NCI-H1417 treated with DMSO at 0.1 percent for 48 hours (cell line): Measurements from ENCODE around the gene LRRC59.

Experiments
- DNase-seq: peaks from one replicate; lab custom pipeline; 2025; lab: John Stamatoyannopoulos, UW

LRRC59 gene

DNA sequence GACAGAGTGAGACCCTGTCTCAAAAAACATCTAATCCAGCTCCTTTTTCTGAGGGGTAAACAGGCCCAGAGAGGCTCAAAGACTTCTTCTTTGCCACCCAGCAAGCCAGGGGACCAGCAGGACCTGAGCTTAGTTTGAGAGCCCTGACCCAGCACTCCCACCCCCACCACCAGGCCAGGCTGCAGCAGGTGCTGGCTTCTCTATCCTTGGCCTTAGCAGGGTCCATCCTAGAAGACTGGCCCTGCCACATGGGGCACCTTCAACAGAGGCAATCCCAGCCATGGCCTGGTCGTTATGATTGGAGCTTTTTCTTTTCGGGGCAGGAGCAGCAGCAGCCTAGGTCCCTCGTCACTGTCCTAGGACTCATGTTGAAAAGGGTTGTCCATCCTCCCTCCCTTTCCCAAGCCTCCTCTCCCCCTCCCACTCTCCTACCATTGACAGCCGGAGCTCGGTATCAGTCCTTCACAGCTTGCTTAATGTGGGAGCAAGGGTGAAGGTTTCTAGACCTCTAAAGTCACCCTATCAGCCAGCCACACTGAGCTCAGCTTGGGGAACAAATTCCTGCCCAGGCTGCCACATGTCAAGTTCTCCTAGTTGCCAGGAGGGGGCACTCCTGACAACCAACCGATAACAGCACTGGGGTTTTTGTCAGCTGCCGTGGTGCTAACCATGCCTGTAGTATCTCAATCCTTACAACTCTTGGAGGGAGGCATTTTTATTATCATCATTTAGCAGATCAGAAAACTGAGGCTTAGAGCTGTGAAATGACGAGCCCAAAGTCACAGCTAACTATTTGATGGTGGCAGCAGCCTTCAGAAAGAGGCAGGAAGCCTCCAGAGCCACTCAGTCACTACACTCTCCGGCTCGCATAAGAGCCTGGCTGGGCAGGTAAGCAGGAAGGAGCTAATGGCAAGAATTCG, 35.5 kb downstream of the LRRC59 start:
- no peak for DNase-seq

DNA sequence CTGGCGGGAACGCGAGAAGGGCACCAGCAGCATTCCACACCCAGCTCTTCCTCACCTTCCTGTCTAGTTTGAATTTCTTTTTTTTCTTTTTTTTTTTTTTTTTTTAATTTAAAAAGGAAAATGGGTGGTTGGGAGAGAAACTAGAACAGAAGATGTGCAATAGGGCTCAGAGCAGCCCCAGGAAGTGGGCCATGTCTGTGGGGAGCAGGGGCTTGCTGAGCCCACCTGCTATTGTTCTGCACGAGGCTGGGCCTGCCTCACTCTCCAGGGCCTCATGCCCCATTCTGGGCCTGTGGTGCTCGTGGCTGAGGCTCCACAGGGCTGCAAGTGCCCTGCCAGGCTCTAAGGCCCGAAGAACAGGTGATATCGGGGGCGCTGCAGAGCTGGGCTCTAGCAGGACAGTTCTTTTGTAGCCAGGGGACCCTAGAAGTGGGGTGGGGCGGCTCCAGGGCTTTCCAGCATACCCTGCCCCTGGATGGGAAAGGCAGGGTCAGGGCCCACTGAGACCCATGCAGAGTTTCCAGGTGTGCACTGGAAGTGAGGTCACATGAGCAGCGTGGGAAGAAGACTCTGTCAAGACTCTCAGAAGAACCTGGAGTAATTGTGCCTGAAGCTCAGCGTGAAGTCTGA, 36.7 kb downstream of the LRRC59 start:
- DNase-seq, result no peak

GRCh38 chr17:50359998-50360461, 37.3 kb downstream of the LRRC59 start:
- DNase-seq, result no peak

GRCh38 chr17:50359005-50359699, 38.2 kb downstream of the LRRC59 start:
- DNase-seq, result no peak

DNA sequence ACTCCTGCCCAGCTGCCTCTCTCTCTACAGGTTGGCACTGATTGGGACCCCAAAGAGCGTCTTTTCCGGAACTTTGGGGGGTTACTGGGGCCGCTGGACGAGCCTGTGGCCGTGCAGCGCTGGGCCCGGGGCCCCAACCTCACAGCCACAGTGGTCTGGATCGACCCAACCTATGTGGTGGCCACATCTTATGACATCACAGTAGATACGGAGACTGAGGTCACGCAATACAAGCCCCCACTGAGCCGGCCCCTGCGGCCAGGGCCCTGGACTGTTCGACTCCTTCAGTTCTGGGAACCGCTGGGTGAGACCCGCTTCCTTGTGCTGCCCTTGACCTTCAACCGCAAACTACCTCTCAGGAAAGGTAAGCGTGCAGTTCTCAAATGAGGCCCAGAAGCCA, 39.1 kb downstream of the LRRC59 start:
- no peak for DNase-seq

DNA sequence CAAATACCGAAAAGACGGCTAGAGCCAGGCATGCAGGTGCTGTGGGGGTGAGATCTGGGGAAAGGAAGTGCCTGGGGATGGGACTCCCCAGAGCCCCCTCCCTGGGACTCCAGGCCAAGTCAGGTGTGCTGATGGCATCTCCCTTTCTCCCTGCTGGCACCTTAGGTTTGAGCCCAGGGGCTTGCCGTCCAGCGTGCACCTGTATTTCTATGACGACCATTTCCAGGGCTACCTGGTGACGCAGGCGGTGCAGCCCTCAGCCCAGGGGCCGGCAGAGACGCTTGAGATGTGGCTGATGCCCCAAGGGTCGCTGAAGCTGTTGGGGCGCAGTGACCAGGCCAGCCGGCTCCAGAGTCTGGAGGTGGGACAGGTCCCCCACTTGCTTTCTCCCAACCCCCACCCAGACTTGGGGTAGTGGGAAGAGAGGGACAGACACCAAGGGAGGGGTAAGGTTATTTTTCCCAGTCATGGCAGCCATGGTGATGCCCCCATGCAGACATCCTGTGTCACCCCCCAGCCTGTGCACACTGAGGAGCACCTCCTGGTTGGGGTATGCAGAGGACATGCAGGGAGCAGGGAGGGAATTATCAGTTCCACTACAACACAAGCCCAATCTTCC, 40.3 kb downstream of the LRRC59 start:
- DNase-seq, result no peak

- no peak for DNase-seq
Measured at GRCh38 chr17:50356418-50356817, 40.9 kb downstream of the LRRC59 start.

DNA sequence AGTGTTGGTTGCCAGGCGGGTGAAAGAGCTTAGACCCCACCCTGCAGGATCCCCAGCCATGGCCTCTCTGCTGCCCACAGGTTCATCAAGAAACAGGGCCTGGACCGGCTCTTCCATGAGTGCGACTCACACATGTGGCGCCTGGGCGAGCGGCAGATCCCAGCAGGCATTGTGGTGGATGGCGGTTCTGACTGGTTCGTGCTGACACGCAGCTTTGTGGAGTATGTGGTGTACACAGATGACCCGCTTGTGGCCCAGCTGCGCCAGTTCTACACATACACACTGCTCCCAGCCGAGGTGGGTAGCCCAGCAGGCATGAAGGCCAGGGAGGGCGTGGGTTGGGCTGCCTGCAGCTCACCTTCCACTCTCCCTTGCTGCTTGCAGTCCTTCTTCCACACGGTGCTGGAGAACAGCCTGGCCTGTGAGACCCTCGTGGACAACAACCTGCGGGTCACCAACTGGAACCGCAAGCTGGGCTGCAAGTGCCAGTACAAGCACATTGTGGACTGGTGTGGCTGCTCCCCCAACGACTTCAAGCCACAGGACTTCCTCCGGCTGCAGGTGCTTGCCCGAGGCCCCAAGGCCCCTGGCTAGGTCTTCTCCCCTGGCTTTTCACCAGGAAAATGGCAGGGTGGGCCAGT, 41.5 kb downstream of the LRRC59 start:
- DNase-seq, result no peak

- DNase-seq, result no peak
Measured at GRCh38 chr17:50355336-50355700, 42.0 kb downstream of the LRRC59 start.

DNA sequence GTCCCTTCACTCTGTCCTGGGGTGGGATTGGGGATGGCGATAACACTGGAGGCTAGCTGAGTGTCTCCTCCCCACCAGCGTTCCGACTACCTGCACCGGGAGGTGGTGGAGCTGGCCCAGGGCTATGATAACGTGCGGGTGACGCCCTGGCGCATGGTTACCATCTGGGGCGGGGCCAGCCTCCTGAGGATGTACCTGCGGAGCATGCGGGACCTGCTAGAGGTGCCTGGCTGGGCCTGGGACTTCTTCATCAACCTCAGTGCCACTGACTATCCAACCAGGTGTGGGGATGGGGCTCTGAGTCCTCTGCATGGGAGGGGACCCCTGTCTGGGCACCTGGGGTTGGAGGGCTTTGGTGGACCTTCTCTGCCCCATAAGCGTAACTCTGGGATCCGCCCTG, 42.5 kb downstream of the LRRC59 start:
- no peak for DNase-seq

DNA sequence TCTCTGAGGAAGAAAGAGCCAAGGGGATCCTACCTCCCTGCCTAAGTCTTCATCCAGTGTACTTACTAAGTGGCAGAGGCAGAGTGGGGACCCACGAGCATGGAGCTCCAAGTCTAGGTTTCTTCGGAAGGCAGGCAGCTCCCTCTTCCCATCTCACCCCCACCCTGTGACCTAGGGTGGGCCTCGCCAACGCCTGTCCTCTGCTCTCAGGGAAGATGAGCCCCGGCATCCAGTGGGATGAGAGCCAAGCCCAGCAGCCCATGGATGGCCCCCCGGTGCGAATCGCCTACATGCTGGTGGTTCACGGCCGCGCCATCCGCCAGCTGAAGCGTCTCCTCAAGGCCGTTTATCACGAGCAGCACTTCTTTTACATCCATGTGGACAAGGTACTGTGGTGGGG, 43.1 kb downstream of the LRRC59 start:
- no peak for DNase-seq

DNA sequence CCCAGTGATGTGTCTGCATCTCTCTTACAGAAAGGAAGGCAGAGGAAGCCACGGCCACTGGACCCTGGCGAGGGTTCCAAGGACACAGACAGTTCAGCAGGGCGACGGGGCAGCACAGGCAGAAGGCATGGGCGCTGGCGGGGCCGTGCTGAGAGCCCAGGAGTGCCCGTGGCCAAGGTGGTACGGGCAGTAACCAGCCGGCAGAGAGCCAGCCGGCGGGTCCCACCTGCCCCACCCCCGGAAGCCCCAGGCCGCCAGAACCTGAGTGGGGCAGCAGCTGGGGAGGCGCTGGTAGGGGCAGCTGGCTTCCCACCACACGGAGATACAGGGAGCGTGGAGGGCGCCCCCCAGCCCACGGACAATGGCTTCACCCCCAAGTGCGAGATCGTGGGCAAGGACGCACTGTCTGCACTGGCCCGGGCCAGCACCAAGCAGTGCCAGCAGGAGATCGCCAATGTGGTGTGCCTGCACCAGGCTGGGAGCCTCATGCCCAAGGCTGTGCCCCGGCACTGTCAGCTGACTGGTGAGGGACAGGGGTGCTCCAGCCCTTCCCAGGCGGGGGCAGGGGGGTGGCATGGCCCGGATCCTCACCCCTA, 43.6 kb downstream of the LRRC59 start:
- DNase-seq, result no peak

DNA sequence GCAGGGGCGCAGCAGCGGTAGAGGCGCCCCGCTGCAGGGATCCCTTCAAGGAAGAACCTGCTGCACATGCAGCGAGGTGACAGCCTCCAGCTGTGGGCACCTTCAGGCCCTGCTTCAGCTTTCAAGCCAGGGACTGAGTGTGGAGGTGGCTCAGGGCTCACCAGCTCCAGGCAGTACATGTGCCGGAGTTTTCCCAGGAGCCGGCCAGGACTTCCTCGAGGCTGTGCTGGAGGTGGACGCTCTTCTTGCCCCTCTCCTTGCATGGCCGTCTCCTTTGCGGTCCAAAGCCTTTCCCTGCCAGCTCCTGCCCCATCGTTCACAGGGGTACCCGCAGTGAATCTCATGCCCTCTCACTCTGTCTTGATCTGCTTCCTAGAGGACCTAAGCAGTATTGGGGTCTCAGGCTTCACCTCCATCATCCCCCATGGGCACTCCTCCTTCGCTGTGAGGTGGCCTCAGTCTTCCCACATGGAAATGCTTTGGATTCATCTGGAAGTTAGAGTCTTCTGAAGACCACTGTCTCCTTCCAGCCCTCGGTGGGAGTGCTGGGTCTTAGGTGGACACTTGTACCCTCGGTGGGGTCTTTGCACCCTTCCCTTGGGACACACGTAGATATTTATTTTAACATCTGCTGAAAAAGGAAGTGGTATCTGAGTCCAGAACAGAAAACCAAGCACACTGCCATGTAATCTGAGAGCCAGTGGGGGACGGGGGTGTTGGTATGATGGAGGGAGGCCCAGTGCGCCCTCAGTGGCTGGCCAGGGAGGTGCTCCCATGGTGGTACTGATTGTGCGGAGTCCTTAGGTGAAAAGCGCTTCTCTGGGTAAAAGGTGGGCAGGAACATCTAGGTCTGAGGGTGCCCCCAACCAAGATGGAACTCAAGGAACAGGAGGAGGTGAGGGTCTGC, 44.4 kb downstream of the LRRC59 start:
- no peak for DNase-seq

- DNase-seq, result no peak
Measured at GRCh38 chr17:50352072-50352692, 45.1 kb downstream of the LRRC59 start.

DNA sequence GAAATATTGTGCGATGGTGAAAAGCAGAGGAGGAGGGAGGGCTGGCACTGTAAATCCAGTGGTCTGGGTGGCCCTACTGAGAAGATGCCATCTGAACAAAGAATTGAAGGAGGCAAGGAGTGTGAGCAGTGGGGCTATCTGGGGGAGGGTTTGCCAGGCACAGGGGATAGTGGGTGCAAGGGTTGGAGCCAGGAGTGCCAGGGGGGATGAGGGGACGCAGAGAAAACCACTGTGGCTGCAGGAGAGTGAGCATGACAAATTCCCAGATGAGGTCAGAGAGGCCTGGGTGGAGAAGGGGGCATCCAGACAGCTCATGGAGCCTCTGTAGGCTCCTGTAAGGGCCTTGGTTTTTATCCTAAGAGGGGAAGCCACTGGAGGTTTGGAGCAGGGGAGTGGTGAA, 46.6 kb downstream of the LRRC59 start:
- no peak for DNase-seq

DNA sequence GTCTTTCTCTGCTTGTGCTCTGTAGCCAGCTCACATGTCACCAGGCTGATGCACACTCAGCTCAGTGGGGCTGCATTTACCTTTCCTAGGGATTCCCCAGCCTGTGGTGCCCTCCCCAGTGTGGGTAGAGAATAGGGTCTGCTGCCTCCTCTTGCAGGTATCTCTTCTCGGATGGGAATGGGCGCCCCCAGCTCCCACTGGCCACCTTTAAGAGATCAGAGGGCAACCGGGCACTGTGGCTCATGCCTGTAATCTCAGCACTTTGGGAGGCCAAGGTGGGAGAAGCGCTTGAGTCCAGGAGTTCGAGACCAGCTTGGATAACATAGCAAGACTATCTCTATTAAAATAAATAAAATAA, 48.1 kb downstream of the LRRC59 start:
- no peak for DNase-seq

DNA sequence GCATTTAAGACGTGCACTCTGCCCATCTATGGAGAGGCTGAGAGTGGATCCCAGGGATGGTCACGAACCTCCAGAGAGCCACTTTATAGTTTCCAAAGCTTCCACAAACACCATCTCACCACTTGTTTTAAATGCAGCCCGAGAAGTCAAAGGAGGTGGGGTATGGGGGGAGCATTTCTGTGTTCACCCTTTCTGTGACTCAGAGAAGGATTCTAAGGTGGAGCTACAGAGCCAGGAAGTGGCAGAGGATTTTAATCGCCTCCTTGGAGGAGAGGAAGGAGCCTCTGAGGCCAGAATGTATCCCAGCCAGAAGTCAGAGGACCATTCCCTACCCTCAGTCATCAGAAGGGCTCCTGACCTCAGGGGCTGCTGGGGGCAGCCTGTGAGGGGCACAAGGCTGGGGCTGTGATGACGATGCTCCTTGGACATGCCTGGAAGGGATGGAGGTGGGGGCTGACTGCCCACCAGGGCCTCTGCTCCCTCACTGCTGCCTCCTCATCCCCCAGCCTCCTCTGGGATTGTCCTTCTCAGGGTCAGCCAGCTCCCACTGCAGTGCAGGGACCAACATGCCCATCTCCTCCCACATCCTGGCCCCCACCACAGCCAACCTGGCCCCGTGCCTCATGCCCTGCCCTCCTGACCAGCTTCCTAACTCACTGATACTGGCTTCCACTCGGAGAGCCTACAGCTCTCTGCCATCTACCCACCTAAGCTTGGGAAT, 48.6 kb downstream of the LRRC59 start:
- DNase-seq, result no peak

DNA sequence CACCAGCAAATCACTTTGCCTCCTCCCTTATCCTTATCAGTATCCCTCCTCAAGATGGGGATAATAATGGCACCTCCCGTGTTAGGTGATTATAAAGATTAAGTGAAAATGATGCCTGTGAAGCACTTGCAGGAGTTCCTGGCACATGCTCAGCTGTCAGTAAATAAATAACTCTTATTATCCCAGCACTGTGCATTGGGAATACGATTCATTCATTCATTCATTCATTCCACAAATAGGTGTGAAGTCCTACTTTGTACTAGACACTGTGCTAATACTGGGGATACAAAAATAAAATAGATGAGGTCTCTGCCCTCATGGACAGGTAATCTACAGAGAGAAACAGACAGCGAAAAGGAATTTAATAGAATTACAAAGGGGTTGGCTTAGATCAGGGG, 49.4 kb downstream of the LRRC59 start:
- DNase-seq, result no peak

DNA sequence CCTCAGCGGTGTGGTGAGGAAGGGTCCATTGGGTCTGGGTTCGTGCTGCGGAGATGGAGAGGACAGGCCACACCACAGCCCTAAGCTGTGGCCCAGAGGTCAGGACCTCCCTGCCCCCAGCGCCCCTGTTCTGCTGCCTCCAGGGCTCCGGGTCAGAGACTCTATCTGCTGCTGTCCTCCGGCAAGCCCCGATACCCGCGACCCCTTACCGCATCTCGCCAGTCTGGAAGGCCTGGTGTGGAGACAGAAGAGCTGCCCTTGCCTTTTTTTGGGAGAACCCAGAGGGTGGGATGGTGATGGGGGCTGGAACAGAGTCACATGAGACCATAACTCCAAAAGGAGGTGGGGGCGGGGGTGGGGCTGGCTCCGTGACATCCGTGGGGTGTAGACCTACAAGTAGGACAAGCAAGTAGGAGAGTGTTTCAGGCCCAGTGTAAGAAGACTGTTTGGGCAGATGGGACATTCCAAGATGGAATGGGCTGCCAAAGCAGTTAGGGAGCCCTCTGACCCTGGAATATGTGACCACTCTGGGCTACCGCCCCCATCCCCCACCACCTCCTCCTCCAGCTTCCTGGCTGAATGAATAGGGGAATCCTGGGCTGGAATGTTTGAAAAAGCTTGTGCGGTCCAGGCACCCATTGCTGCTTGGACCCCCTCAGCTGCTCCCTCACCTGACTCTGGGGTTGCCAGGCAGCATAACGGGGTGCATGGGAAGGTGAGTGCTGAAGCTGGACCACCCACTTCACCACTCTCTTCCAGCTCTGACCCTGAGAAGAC, 50.0 kb downstream of the LRRC59 start:
- DNase-seq, result no peak
